ENCODE data around the gene BRPF3. TPM values are rescaled to one million over a fixed set of nuclear protein-coding genes. Genes with fewer than 3 reads are reported as not detected.

BRPF3 gene
- total RNA-seq (10 to 100 TPM; 22.4 to 26.4 TPM), polyA plus RNA-seq (8.4 TPM)

- Mint-ChIP-seq H3K9me3 (no peaks in the 10 kb centered on the region), H3K4me1 (peaks cover 35 to 54% (median 47%) of the 10 kb centered on the region in 3 donors), H3K27ac (peak within 1 kb of the TSS; percentile 89 to 99 (median 94)), H3K36me3 (peaks cover 0 to 19% (median 6%) of the 10 kb centered on the region in 3 donors), H3K27me3 (no peaks in the 10 kb centered on the region), H3K4me3 (peak within 1 kb of the TSS; percentile 90 to 98 (median 93))
- POLR2A ChIA-PET = interaction anchor here (1.0 to 1.8 kb wide), 6 partner anchors 10 to 169 kb away, joined by 3 to 11 read pairs (median 6); partner anchors contain the start of genes MAPK13 and MAPK14
- Histone ChIP-seq H3K36me3 (ENCODE audit: insufficient read depth, low read length) (peaks cover 12% of the 10 kb centered on the region), H3K4me3 (ENCODE audit: low read length) (peak within 1 kb of the TSS; percentile 89), H3K4me1 (ENCODE audit: insufficient read depth, low read length) (peaks cover 29% of the 10 kb centered on the region), H3K9me3 (ENCODE audit: low read length) (no peaks in the 10 kb centered on the region), H3K27me3 (ENCODE audit: insufficient read depth, low read length, poor library complexity, severe bottlenecking) (no peaks in the 10 kb centered on the region), H3K27ac (ENCODE audit: low read depth, low read length) (peak within 1 kb of the TSS; percentile 76)
- CTCF ChIA-PET = interaction anchor here (3.8 kb wide), 1 partner anchor 101 kb away, joined by 16 read pairs; no protein-coding TSS in a partner anchor
- DNase-seq = peak; percentile 66 to 83 (median 75)
Measured at GRCh38 chr6:36196113-36196879, at the start of gene BRPF3. Gene BRPF3, plus strand, starts transcription at chr6:36196744. Its CDS starts 3,579 bp downstream, at chr6:36200323.

DNA sequence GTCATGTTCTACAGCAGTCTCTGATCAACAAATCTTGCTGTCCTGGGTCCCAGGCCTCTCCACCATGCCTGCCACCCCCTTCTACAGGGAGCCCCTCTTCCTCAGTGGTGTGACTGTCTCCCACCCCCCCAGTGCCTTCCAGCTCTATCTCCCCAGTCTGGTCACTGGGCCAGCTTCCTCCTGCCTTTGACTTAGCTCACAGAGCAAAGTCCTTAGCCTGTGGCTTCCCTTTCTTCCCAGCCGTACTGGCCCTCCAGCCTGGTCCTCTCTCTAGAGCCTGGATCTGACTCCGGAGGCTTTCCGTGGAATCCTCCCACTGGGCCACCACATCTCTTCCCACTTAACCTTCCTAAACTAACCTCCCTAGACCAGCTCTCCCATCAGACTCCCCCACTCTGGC lies 49.2 kb upstream of the BRPF3 start:
- H3K9me3 Mint-ChIP-seq = peaks cover 0 to 4% (median 2%) of the 10 kb centered on the region in 5 donors

DNA sequence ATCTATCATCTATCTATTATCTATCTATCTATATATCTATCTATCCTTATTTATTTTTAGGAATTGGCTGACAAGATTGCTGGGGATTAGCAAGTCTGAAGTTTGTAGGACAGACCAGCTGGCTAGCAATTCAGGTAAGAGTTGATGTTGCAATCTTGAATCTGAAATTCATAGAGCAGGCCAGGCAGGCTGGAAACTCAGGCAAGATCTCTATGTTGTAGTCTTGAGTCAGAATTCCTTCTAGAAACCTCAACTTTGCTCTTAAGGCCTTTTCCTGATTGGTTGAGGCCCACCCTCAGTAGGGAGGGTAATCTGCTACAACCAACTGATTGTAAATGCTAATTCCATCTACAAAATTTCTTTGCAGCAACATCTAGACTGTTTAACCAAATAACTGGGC lies 47.1 kb upstream of the BRPF3 start:
- no peak for DNase-seq
- POLR2A ChIA-PET = no interaction called here
- Mint-ChIP-seq H3K9me3 (peaks cover 0 to 4% (median 2%) of the 10 kb centered on the region in 5 donors), H3K27me3 (no peaks in the 10 kb centered on the region), H3K4me3 (no peak overlapping the region), H3K27ac (no peak overlapping the region), H3K4me1 (peaks cover 10 to 18% (median 13%) of the 10 kb centered on the region in 3 donors), H3K36me3 (peaks cover 0 to 7% (median 0%) of the 10 kb centered on the region in 3 donors)
- H3K36me3 ChIP-seq (ENCODE audit: insufficient read depth, low read length) = no peaks in the 10 kb centered on the region
- H3K27ac ChIP-seq (ENCODE audit: low read depth, low read length) = no peak overlapping the region
- no peak overlapping the region for H3K4me3 ChIP-seq (ENCODE audit: low read length)
- peaks cover 6% of the 10 kb centered on the region for H3K4me1 ChIP-seq (ENCODE audit: insufficient read depth, low read length)
- H3K9me3 ChIP-seq (ENCODE audit: low read length) = no peaks in the 10 kb centered on the region
- H3K27me3 ChIP-seq (ENCODE audit: insufficient read depth, low read length, poor library complexity, severe bottlenecking) = no peaks in the 10 kb centered on the region
- CTCF ChIA-PET = no interaction called here

More for the DNA sequence above, 49.2 kb upstream of the BRPF3 start:
- no peaks in the 10 kb centered on the region for H3K27me3 ChIP-seq (ENCODE audit: insufficient read depth, low read length, poor library complexity, severe bottlenecking)
- H3K27ac ChIP-seq (ENCODE audit: low read depth, low read length) = no peak overlapping the region
- ChIA-PET CTCF (interaction anchor here (1.0 kb wide), 1 partner anchor 16 kb away, joined by 3 read pairs; no protein-coding TSS in a partner anchor), POLR2A (no interaction called here)
- H3K4me3 ChIP-seq (ENCODE audit: low read length) = no peak overlapping the region
- H3K4me1 ChIP-seq (ENCODE audit: insufficient read depth, low read length) = peaks cover 6% of the 10 kb centered on the region
- H3K9me3 ChIP-seq (ENCODE audit: low read length) = no peaks in the 10 kb centered on the region
- Mint-ChIP-seq H3K4me3 (no peak overlapping the region), H3K27ac (peak overlapping the region in 6 of 8 donors; percentile 17 to 82 (median 62)), H3K27me3 (no peaks in the 10 kb centered on the region), H3K36me3 (peaks cover 0 to under 1% (median 0%) of the 10 kb centered on the region in 3 donors), H3K4me1 (peaks cover 12 to 20% (median 15%) of the 10 kb centered on the region in 3 donors)
- DNase-seq = no peak
- no peaks in the 10 kb centered on the region for H3K36me3 ChIP-seq (ENCODE audit: insufficient read depth, low read length)

- DNase-seq = no peak
- peaks cover 10 to 18% (median 13%) of the 10 kb centered on the region in 3 donors for H3K4me1 Mint-ChIP-seq
- peaks cover 0 to 12% (median 0%) of the 10 kb centered on the region in 3 donors for H3K36me3 Mint-ChIP-seq
- Histone ChIP-seq H3K36me3 (ENCODE audit: insufficient read depth, low read length) (no peaks in the 10 kb centered on the region), H3K4me3 (ENCODE audit: low read length) (no peak overlapping the region), H3K4me1 (ENCODE audit: insufficient read depth, low read length) (peaks cover 6% of the 10 kb centered on the region), H3K27ac (ENCODE audit: low read depth, low read length) (no peak overlapping the region), H3K27me3 (ENCODE audit: insufficient read depth, low read length, poor library complexity, severe bottlenecking) (no peaks in the 10 kb centered on the region), H3K9me3 (ENCODE audit: low read length) (no peaks in the 10 kb centered on the region)
- POLR2A ChIA-PET = no interaction called here
- no peaks in the 10 kb centered on the region for H3K27me3 Mint-ChIP-seq
- peaks cover 0 to 6% (median 2%) of the 10 kb centered on the region in 5 donors for H3K9me3 Mint-ChIP-seq
- CTCF ChIA-PET = no interaction called here
- peak overlapping the region in 1 of 8 donors; percentile 43 for H3K27ac Mint-ChIP-seq
- no peak overlapping the region for H3K4me3 Mint-ChIP-seq
Measured at GRCh38 chr6:36150283-36150682, 46.3 kb upstream of the BRPF3 start.

- H3K36me3 ChIP-seq (ENCODE audit: insufficient read depth, low read length) = no peaks in the 10 kb centered on the region
- ChIA-PET CTCF (no interaction called here), POLR2A (no interaction called here)
- H3K9me3 Mint-ChIP-seq = peaks cover 0 to 7% (median 3%) of the 10 kb centered on the region in 5 donors
- no peaks in the 10 kb centered on the region for H3K9me3 ChIP-seq (ENCODE audit: low read length)
- no peak overlapping the region for H3K4me3 Mint-ChIP-seq
- H3K4me1 ChIP-seq (ENCODE audit: insufficient read depth, low read length) = no peaks in the 10 kb centered on the region
- peaks cover 0 to 26% (median 1%) of the 10 kb centered on the region in 3 donors for H3K36me3 Mint-ChIP-seq
- no peak overlapping the region for H3K27ac ChIP-seq (ENCODE audit: low read depth, low read length)
- no peak overlapping the region for H3K27ac Mint-ChIP-seq
- no peaks in the 10 kb centered on the region for H3K27me3 ChIP-seq (ENCODE audit: insufficient read depth, low read length, poor library complexity, severe bottlenecking)
- H3K4me3 ChIP-seq (ENCODE audit: low read length) = no peak overlapping the region
- no peaks in the 10 kb centered on the region for H3K4me1 Mint-ChIP-seq
- DNase-seq = no peak
- H3K27me3 Mint-ChIP-seq = no peaks in the 10 kb centered on the region
Measured at GRCh38 chr6:36154286-36154685, 42.3 kb upstream of the BRPF3 start.

DNA sequence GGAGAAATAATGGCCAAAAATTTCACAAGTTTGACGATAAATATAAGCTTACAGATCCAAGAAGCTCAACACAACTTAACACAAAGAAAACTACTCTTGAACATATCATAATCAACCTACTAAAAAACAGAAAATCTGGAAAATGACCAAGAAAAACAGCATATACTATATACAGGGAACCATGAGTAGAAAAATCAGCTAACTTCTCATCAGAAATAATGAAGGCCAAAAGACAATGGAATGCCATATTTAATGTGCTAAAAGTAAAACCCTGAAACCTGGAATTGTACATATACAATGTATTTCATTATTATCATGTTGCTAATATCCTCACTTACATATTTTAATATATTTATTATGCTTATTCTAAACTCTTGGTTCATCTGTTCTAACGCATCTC lies 40.9 kb upstream of the BRPF3 start:
- Histone ChIP-seq H3K27me3 (ENCODE audit: insufficient read depth, low read length, poor library complexity, severe bottlenecking) (no peaks in the 10 kb centered on the region), H3K27ac (ENCODE audit: low read depth, low read length) (no peak overlapping the region), H3K9me3 (ENCODE audit: low read length) (no peaks in the 10 kb centered on the region), H3K4me1 (ENCODE audit: insufficient read depth, low read length) (no peaks in the 10 kb centered on the region), H3K4me3 (ENCODE audit: low read length) (no peak overlapping the region), H3K36me3 (ENCODE audit: insufficient read depth, low read length) (no peaks in the 10 kb centered on the region)
- Mint-ChIP-seq H3K27me3 (no peaks in the 10 kb centered on the region), H3K4me1 (no peaks in the 10 kb centered on the region), H3K36me3 (peaks cover 1 to 34% (median 8%) of the 10 kb centered on the region in 3 donors), H3K4me3 (no peak overlapping the region), H3K9me3 (peaks cover 0 to 7% (median 3%) of the 10 kb centered on the region in 5 donors), H3K27ac (no peak overlapping the region)
- DNase-seq = no peak
- ChIA-PET POLR2A (no interaction called here), CTCF (no interaction called here)

DNA sequence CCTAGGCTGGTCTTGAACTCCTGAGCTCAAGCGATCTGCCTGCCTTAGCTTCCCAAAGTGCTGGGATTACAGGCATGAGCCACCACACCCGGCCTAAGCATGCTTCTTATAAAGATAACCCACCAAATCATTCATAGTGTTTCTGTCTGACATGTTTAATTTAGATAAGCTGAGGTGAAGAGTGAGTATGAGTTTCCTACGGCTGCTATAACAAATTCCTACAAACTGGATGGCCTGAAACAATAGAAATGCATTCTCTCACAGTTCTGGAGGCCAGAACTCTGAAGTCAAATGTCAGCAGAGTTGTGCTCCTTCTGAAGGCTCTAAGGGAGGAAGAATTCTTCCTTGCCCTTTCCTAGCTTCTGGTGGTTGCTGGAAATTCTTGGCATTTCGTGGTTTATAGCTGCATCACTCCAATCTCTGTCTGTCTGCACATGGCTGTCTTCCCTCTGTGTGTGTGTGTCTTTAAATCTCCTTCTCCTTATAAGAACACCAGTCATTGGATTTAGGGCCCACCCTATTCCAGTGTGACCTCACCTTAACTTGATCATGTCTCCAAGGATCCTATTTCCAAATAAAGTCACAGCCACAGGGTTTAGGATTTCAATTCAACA lies 36.3 kb upstream of the BRPF3 start:
- POLR2A ChIA-PET = no interaction called here
- CTCF ChIA-PET = interaction anchor here (0.6 to 0.7 kb wide), 2 partner anchors 12 to 19 kb away, joined by 3 to 4 read pairs; no protein-coding TSS in a partner anchor

More for the DNA sequence above, 36.3 kb upstream of the BRPF3 start:
- Histone ChIP-seq H3K36me3 (ENCODE audit: insufficient read depth, low read length) (no peaks in the 10 kb centered on the region), H3K9me3 (ENCODE audit: low read length) (no peaks in the 10 kb centered on the region), H3K4me3 (ENCODE audit: low read length) (no peak overlapping the region), H3K27me3 (ENCODE audit: insufficient read depth, low read length, poor library complexity, severe bottlenecking) (no peaks in the 10 kb centered on the region), H3K4me1 (ENCODE audit: insufficient read depth, low read length) (no peaks in the 10 kb centered on the region), H3K27ac (ENCODE audit: low read depth, low read length) (no peak overlapping the region)
- H3K4me1 Mint-ChIP-seq = no peaks in the 10 kb centered on the region
- H3K27me3 Mint-ChIP-seq = no peaks in the 10 kb centered on the region
- H3K4me3 Mint-ChIP-seq = no peak overlapping the region
- H3K36me3 Mint-ChIP-seq = peaks cover 1 to 24% (median 8%) of the 10 kb centered on the region in 3 donors
- H3K27ac Mint-ChIP-seq = no peak overlapping the region
- DNase-seq = no peak
- H3K9me3 Mint-ChIP-seq = peaks cover 0 to 7% (median 2%) of the 10 kb centered on the region in 5 donors
